K562 (cell line): Measurements from ENCODE around the gene DNAJC30.

Experiments used
- CHD1 ChIP-seq: fragments of 200-600 bp; sonication (generic); IDR thresholded peaks from one replicate; pipeline ENCODE4 v1.6.1; 2012; ENCODE audit warnings: mild to moderate bottlenecking, moderate library complexity, low read length, inconsistent platforms
- CHD7 ChIP-seq: fragments of 200-600 bp; sonication (generic); IDR thresholded peaks from one replicate; pipeline ENCODE4 v1.6.1; 2012; ENCODE audit warnings: mild to moderate bottlenecking, low read depth, low read length, inconsistent platforms
- CTCF ChIP-seq, 3 experiments: IDR thresholded peaks in 2 of 3; conservative IDR thresholded peaks in 1 of 3; 2 replicates each; pipeline ENCODE4 v1.5.1; 2011 to 2012; ENCODE audit warnings: low read length in 3 of 3, mild to moderate bottlenecking in 3 of 3, control low read depth in 2 of 3, improper control_type of control experiment in 1 of 3, inconsistent platforms in 1 of 3, low read depth in 1 of 3, mixed read lengths in 1 of 3, moderate library complexity in 1 of 3; ENCODE audit not compliant: insufficient read depth in 2 of 3
- MEF2A ChIP-seq: IDR thresholded peaks from 2 replicates; pipeline ENCODE4 v1.6.1; 2011; ENCODE audit warnings: low read depth, mild to moderate bottlenecking, low read length, moderate library complexity; ENCODE audit not compliant: control insufficient read depth
- ZNF584 ChIP-seq: fragments of 200-800 bp; sonication (Bioruptor generic); IDR thresholded peaks from 2 replicates; pipeline ENCODE4 v1.6.1; 2016; ENCODE audit warnings: low read depth, mild to moderate bottlenecking, missing genetic modification characterization, missing compliant biosample characterization

- TF ChIP-seq ZNF584 (CRISPR knock-in tag) (no peak), MEF2A (0 out of 2 replicates have a peak, but pooled peaks have one; percentile 24), CTCF (IDR thresholded peaks at IDR 0.05 in 2 of 3, conservative IDR thresholded peaks at IDR 0.05 in 1 of 3; ENCODE audit: insufficient read depth in 2 of 3, low read depth in 1 of 3, low read length in 3 of 3) (peak; percentile 48 to 96 (median 91)), CHD1 (no peak), CHD7 (no peak)
Observed at GRCh38 chr7:73667344-73668102, 15.7 kb downstream of the DNAJC30 start, which contains the start of gene VPS37D.
